GM19238 (cell line): Measurements from ENCODE around the gene GTF2H1.

ENCODE experiments used
- DNase-seq: peaks from one replicate; pipeline ENCODE4 v3.0.0; 2011; ENCODE audit warnings: low spot score; ENCODE audit not compliant: insufficient read length

Gene GTF2H1

GRCh38 chr11:18321969-18322711 is at the start of gene GTF2H1, which contains the start of gene HPS5:
Gene GTF2H1, plus strand, starts transcription at chr11:18322567. Its CDS starts 10,508 bp downstream, at chr11:18333075.
Gene HPS5, minus strand, starts transcription at chr11:18322140. Its CDS starts 4,282 bp downstream, at chr11:18317858.
- peak; percentile 88 for DNase-seq

GRCh38 chr11:18277565-18278271 is 44.6 kb upstream of the GTF2H1 start:
- DNase-seq = no peak

GRCh38 chr11:18280438-18281045 is 41.8 kb upstream of the GTF2H1 start:
- no peak for DNase-seq

GRCh38 chr11:18282626-18283025 is 39.7 kb upstream of the GTF2H1 start:
- DNase-seq = no peak

GRCh38 chr11:18285841-18286240 is 36.5 kb upstream of the GTF2H1 start:
- no peak for DNase-seq

GRCh38 chr11:18288911-18289310 is 33.5 kb upstream of the GTF2H1 start:
- no peak for DNase-seq

- DNase-seq = no peak
These were observed 27.5 kb upstream of the GTF2H1 start for GRCh38 chr11:18294862-18295261.

GRCh38 chr11:18295316-18295715 is 27.1 kb upstream of the GTF2H1 start:
- no peak for DNase-seq

GRCh38 chr11:18299721-18300120 is 22.6 kb upstream of the GTF2H1 start:
- no peak for DNase-seq

GRCh38 chr11:18304745-18305144 is 17.6 kb upstream of the GTF2H1 start:
- DNase-seq = no peak

- no peak for DNase-seq
These were observed 14.8 kb upstream of the GTF2H1 start for GRCh38 chr11:18307461-18308139.

GRCh38 chr11:18308242-18308641 is 14.1 kb upstream of the GTF2H1 start:
- DNase-seq = no peak

- DNase-seq = no peak
These were observed 12.7 kb upstream of the GTF2H1 start for GRCh38 chr11:18309691-18310090.

GRCh38 chr11:18310800-18311340 is 11.5 kb upstream of the GTF2H1 start:
- DNase-seq = no peak

GRCh38 chr11:18312012-18312411 is 10.4 kb upstream of the GTF2H1 start:
- no peak for DNase-seq

GRCh38 chr11:18312663-18313420 is 9.5 kb upstream of the GTF2H1 start:
- DNase-seq = no peak

GRCh38 chr11:18313965-18314763 is 8.2 kb upstream of the GTF2H1 start:
- no peak for DNase-seq

GRCh38 chr11:18314784-18315523 is 7.4 kb upstream of the GTF2H1 start:
- no peak for DNase-seq

GRCh38 chr11:18315893-18316292 is 6.5 kb upstream of the GTF2H1 start:
- DNase-seq = no peak
